Osteoblast (primary cell): ENCODE data around the gene FAXDC2. TPM values are rescaled to one million over a fixed set of nuclear protein-coding genes. Genes with fewer than 3 reads are reported as not detected.

Experiments
- DNase-seq: peaks from one replicate; pipeline ENCODE4 v3.0.0; 2011; ENCODE audit warnings: low spot score, mixed read lengths; ENCODE audit not compliant: insufficient read length; ENCODE audit errors: missing footprints
- H2AFZ ChIP-seq: 2 replicates; pipeline ENCODE4 v1.6.0; 2011; ENCODE audit warnings: mild to moderate bottlenecking, low read length
- H3K27ac ChIP-seq: 2 replicates; pipeline ENCODE4 v1.5.1; 2011; ENCODE audit warnings: mild to moderate bottlenecking, low read depth, low read length, moderate library complexity
- H3K27me3 ChIP-seq: 2 replicates; pipeline ENCODE4 v1.6.0; 2012; ENCODE audit warnings: mild to moderate bottlenecking, control low read depth, inconsistent platforms, low read length, moderate library complexity; ENCODE audit not compliant: insufficient read depth
- H3K36me3 ChIP-seq: 2 replicates; pipeline ENCODE4 v1.5.1; 2011; ENCODE audit warnings: mild to moderate bottlenecking, low read length, control low read depth, moderate library complexity; ENCODE audit not compliant: insufficient read depth
- H3K4me1 ChIP-seq: 2 replicates; pipeline ENCODE4 v1.5.1; 2011; ENCODE audit warnings: mild to moderate bottlenecking, low read length, control low read depth, moderate library complexity; ENCODE audit not compliant: insufficient read depth
- H3K4me2 ChIP-seq: 2 replicates; pipeline ENCODE4 v1.6.0; 2011; ENCODE audit warnings: mild to moderate bottlenecking, low read length; ENCODE audit not compliant: insufficient read depth
- H3K4me3 ChIP-seq: fragments of 200-600 bp; sonication (generic); 3 replicates; pipeline ENCODE4 v1.5.1; 2012; ENCODE audit warnings: mild to moderate bottlenecking, low read length, inconsistent platforms; ENCODE audit not compliant: insufficient read depth
- H3K79me2 ChIP-seq: 2 replicates; pipeline ENCODE4 v1.6.0; 2012; ENCODE audit warnings: mild to moderate bottlenecking, low read length, control low read depth, inconsistent platforms; ENCODE audit not compliant: insufficient read depth
- H3K9me3 ChIP-seq: 2 replicates; pipeline ENCODE4 v1.5.1; 2011; ENCODE audit warnings: low read depth, low read length, control low read depth
- H4K20me1 ChIP-seq: 2 replicates; pipeline ENCODE4 v1.6.0; 2012; ENCODE audit warnings: mild to moderate bottlenecking, low read length, control low read depth; ENCODE audit not compliant: insufficient read depth
- total RNA-seq: library from RNA; depleted of rRNA; stranded (reverse); fragments of >200 nt; gene quantifications from 2 replicates; pipeline ENCODE4 v1.2.3, GENCODE V29; 2012
- TF ChIP-seq, protein P1 (sequence below): IDR thresholded peaks from 2 replicates; pipeline ENCODE4 v1.5.1; 2011; ENCODE audit warnings: mild to moderate bottlenecking, low read depth, low read length, moderate library complexity; ENCODE audit errors: extremely low read depth

Gene FAXDC2
- total RNA-seq, 1 donor = 13.8 TPM

DNA sequence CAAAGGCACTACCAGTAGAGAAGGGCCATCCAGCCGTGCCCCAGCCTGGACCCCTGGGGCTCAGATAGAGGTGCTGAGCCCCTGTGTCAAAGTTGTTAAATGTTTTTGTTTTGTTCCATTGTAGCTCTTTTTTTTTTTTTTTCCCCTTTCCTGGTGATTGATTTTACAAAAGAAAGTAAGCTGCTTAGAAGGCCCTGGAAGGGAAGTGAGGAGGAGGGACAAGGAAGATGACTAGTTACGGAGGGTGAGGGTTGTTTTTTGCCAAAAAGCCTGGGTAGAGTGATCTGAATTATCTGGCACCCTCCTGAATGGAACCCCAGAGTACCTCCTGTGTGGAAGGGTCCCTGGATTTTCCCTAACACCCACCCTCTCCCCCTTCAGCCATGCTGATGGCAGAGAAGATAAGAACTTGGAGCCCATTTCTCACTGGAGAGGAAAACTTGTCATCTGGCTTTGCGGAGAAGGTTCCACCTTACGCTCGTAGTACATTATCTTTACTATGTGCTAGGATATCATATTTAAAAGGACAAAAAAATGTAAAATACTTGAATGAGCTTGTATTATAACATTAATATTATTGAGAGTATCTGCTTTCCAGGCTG is 33.4 kb downstream of the FAXDC2 start:
- Histone ChIP-seq H3K4me2 (no peak overlapping the region), H3K79me2 (peaks cover 17% of the 10 kb centered on the region), H4K20me1 (peaks cover 3% of the 10 kb centered on the region), H3K9me3 (no peaks in the 10 kb centered on the region), H3K36me3 (peaks cover 83% of the 10 kb centered on the region), H3K4me1 (no peaks in the 10 kb centered on the region), H3K27ac (no peak overlapping the region), H2AFZ (no peak overlapping the region), H3K4me3 (no peak overlapping the region), H3K27me3 (no peaks in the 10 kb centered on the region)
- DNase-seq = no peak
- TF ChIP-seq, protein P1, sequence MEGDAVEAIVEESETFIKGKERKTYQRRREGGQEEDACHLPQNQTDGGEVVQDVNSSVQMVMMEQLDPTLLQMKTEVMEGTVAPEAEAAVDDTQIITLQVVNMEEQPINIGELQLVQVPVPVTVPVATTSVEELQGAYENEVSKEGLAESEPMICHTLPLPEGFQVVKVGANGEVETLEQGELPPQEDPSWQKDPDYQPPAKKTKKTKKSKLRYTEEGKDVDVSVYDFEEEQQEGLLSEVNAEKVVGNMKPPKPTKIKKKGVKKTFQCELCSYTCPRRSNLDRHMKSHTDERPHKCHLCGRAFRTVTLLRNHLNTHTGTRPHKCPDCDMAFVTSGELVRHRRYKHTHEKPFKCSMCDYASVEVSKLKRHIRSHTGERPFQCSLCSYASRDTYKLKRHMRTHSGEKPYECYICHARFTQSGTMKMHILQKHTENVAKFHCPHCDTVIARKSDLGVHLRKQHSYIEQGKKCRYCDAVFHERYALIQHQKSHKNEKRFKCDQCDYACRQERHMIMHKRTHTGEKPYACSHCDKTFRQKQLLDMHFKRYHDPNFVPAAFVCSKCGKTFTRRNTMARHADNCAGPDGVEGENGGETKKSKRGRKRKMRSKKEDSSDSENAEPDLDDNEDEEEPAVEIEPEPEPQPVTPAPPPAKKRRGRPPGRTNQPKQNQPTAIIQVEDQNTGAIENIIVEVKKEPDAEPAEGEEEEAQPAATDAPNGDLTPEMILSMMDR = no peak

DNA sequence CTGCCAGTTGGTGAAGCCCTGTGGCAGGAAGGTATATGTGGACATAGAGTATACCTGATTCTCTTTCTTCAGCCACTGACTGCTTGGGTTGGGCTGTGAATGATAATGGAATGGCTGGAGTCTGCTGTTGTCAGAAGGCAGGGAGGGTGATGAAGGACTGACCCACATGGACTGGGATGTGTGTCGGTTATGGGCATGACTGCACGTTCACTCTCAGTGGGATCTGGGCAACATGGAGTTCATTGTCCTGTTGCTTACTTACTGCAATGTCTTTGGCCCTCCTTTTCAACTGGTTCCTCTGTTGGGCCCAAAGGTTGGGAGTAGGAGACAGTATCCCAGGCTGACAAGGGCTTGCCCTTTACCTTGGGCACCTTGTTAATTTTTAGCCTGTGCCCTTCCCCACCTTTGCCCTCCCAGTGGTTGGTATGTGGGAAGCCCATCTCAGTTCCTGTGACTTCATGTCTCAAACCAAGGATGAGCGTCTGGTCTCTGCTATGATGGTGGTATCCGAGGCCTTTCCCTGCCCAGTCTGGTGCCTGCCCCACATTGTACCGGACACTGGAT is 34.6 kb downstream of the FAXDC2 start:
- peaks cover 94% of the 10 kb centered on the region for H3K36me3 ChIP-seq

DNA sequence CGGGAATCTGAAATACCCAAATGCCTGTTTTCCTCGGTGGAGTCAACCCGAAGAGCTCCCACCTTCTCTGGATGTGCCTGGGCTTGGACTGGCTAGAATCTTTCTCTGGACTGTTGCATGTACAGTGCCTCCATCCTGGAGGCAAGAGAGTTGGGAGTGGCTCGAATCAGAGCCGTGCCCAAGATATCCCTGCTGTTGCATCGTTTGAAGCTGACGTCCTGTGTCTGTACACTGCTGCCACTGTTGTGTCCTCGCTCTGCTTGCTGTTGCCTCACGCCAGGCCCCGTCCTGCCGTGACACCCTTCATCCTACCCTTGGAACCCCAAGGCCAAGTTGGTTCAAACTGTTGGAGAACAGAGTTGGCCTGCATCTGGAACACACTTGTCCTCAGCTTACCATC is 35.4 kb downstream of the FAXDC2 start:
- Histone ChIP-seq H3K4me3 (no peak overlapping the region), H2AFZ (no peak overlapping the region), H4K20me1 (peaks cover 3% of the 10 kb centered on the region), H3K4me1 (no peaks in the 10 kb centered on the region), H3K27me3 (no peaks in the 10 kb centered on the region), H3K27ac (no peak overlapping the region), H3K4me2 (no peak overlapping the region), H3K79me2 (peaks cover 22% of the 10 kb centered on the region), H3K9me3 (no peaks in the 10 kb centered on the region), H3K36me3 (peaks cover 91% of the 10 kb centered on the region)
- DNase-seq = no peak
- TF ChIP-seq, protein P1 = no peak

More for the DNA sequence above, 34.6 kb downstream of the FAXDC2 start:
- TF ChIP-seq, protein P1 = no peak
- Histone ChIP-seq H3K9me3 (no peaks in the 10 kb centered on the region), H4K20me1 (peaks cover 3% of the 10 kb centered on the region), H3K4me1 (no peaks in the 10 kb centered on the region), H3K27me3 (no peaks in the 10 kb centered on the region), H3K79me2 (peaks cover 22% of the 10 kb centered on the region), H3K27ac (no peak overlapping the region), H3K4me3 (no peak overlapping the region), H2AFZ (no peak overlapping the region), H3K4me2 (no peak overlapping the region)
- DNase-seq = no peak

GRCh38 chr5:154813736-154814135 is 36.7 kb downstream of the FAXDC2 start:
- Histone ChIP-seq H2AFZ (no peak overlapping the region), H3K4me1 (no peaks in the 10 kb centered on the region), H3K4me3 (no peak overlapping the region), H3K79me2 (peaks cover 22% of the 10 kb centered on the region), H3K4me2 (no peak overlapping the region), H3K27ac (no peak overlapping the region), H3K36me3 (peaks cover 86% of the 10 kb centered on the region), H3K9me3 (no peaks in the 10 kb centered on the region), H3K27me3 (no peaks in the 10 kb centered on the region), H4K20me1 (peaks cover 3% of the 10 kb centered on the region)
- no peak for DNase-seq
- TF ChIP-seq, protein P1 = no peak
